Dendritic cell treated with granulocyte-macrophage colony-stimulating factor and Interleukin-4, amounts not matched to agents 40 ng/mL and 50 ng/mL, for 4 days (primary cell): ENCODE data around the gene GPR160.
A peak's percentile ranks its signal among the peaks of the same experiment; 100 is the strongest.

Experiments
- H3K27ac Mint-ChIP-seq: one replicate; pipeline ENCODE4 v1.8.0; 2022; ENCODE audit warnings: mild to moderate bottlenecking, mixed read lengths
- H3K27me3 Mint-ChIP-seq: one replicate; pipeline ENCODE4 v1.8.0; 2022; ENCODE audit warnings: mild to moderate bottlenecking, mixed read lengths
- H3K36me3 Mint-ChIP-seq: one replicate; pipeline ENCODE4 v1.8.0; 2022; ENCODE audit warnings: low read depth, mixed read lengths
- H3K4me1 Mint-ChIP-seq: one replicate; pipeline ENCODE4 v1.8.0; 2022; ENCODE audit warnings: low read depth, mixed read lengths
- H3K4me3 Mint-ChIP-seq: one replicate; pipeline ENCODE4 v1.8.0; 2022; ENCODE audit warnings: mild to moderate bottlenecking, moderate library complexity, mixed read lengths
- H3K9me3 Mint-ChIP-seq: one replicate; pipeline ENCODE4 v1.8.0; 2022; ENCODE audit warnings: mixed read lengths
- intact Hi-C: fragments of 100-400 bp; cut with micrococcal nuclease; formaldehyde crosslinking; loops from one replicate; pipeline ENCODE4 v1.15.0; 2022

GPR160 gene

DNA sequence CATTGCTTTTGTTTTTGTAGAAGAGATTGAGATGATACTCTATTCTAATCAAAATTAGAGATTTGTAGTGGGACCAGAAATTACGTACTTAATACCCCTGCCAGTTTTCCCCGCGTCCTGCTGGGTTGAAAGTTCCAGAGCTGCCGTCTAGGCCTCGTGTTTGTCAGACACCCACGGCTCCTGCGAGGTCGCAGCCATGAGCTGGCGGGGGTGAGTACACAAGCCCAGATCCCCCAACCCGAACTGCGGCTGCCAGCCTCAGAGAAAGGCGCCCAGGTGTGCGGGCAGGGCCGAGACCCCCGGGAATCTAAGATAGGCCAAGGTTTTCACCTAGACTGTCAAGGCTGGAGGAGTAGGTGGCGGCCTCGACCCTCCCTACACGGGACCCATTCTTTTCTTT lies 26.3 kb downstream of the GPR160 start:
- intact Hi-C loops = no loop called here
- no peaks in the 10 kb centered on the region for H3K4me1 Mint-ChIP-seq
- H3K27ac Mint-ChIP-seq = no peak overlapping the region
- no peak overlapping the region for H3K4me3 Mint-ChIP-seq
- no peaks in the 10 kb centered on the region for H3K27me3 Mint-ChIP-seq
- peaks cover 10% of the 10 kb centered on the region for H3K9me3 Mint-ChIP-seq
- peaks cover 32% of the 10 kb centered on the region for H3K36me3 Mint-ChIP-seq

DNA sequence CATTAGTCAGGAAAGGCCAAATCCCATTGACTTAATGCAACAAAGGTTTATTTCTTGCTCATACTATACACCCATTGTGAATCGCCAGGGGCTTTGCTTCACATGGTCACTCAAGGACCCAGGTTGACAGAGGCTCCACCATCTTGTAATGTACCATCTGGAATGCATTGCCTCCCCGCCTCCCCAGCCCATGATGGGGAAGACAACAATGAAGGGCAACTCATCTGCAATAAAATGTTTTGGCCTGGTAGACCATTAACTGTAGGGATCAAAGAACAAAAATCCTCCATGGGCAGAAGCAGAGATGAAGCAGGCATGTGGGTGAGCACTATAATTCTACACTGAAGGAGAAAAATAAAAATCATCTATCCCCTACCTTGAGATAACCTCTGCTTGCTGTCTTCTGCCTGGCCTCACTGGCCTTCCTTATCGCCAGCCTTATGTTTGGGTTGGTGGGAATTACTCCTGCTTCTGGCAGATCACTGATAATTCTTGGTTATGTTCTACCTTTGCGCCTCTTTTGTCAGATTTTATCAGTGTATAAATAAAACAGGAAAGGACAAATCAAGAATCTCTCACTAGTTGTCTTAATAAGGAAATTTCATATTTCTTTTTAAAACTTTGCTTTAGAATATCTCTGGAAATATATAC lies 37.8 kb downstream of the GPR160 start:
- Mint-ChIP-seq H3K27me3 (no peaks in the 10 kb centered on the region), H3K9me3 (peaks cover 19% of the 10 kb centered on the region), H3K27ac (no peak overlapping the region), H3K36me3 (peaks cover 40% of the 10 kb centered on the region), H3K4me1 (no peaks in the 10 kb centered on the region), H3K4me3 (no peak overlapping the region)
- intact Hi-C loops = no loop called here

DNA sequence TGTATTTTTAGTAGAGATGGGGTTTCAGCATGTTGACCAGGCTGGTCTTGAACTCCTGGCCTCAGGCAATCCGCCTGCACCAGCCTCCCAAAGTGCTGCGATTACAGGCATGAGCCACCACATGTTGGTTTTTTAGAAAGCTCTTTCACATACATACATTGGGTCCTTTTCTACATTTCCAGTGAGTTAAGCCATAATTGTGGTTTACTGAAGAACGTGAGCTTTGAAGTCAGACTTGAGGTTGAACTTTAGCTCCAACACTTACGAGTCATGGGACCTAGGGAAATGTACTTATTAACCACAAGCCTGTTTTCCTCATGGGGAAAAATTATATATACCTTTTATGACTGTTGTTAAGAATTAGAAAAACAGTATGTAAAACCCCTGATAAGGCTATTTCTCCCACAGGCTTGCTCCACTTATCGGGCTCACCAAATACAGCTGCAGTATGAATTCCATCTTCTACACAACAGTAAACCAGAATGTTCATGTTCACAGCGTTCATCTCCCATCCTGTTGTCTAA lies 39.0 kb downstream of the GPR160 start:
- Mint-ChIP-seq H3K4me1 (no peaks in the 10 kb centered on the region), H3K36me3 (peaks cover 42% of the 10 kb centered on the region), H3K4me3 (no peak overlapping the region), H3K9me3 (peaks cover 9% of the 10 kb centered on the region), H3K27me3 (no peaks in the 10 kb centered on the region), H3K27ac (no peak overlapping the region)
- intact Hi-C loops = no loop called here

DNA sequence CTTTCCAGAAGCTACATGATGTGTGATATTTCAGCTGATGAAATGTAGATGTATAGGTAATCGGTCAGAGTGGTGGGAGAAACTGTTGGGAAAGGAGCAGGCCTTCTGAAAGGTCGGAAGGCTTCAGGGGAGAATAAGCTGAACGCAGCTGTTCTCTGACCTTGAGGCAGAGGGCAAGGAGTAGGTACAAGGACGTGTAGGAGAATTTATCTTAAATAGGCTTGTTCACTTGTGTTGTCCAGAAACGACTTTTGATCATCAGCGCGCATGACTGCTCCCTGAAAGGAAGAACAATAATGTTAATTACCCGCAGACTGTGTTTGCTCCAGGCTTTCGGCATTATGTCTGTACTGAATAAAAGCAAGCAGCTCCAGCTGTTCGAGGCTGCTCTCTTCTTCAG lies 39.6 kb downstream of the GPR160 start:
- H3K27ac Mint-ChIP-seq = no peak overlapping the region
- peaks cover 4% of the 10 kb centered on the region for H3K9me3 Mint-ChIP-seq
- no peak overlapping the region for H3K4me3 Mint-ChIP-seq
- H3K27me3 Mint-ChIP-seq = no peaks in the 10 kb centered on the region
- intact Hi-C loops = no loop called here
- peaks cover 44% of the 10 kb centered on the region for H3K36me3 Mint-ChIP-seq
- no peaks in the 10 kb centered on the region for H3K4me1 Mint-ChIP-seq

DNA sequence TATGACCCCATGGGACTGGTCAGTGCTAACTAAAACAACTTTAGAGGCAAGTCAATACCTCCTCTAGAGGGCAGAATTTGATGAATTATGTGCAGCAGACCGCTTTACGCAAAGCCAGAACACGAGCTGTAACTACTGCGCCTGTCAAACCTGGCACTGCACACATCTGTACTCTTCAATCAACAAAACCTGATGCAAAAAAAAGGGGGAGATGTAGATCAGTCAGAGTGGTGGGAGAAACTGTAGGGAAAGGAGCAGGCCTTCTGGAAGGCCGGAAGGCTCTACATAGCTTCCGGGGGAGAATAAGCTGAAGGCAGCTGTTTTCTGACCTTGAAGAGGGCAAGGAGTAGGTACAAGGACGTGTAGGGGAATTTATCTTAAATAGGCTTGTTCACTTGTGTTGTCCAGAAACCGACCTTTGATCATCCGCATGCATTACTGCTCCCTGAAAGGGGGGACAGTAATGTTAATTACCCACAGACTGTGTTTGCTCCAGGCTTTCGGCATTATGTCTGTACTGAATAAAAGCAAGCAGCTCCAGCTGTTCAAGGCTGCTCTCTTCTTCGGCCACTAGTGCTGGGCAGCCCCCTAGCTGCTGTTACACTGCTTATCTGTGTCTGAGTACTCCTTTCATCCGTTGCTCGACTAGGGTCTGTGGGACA lies 41.0 kb downstream of the GPR160 start:
- Mint-ChIP-seq H3K27me3 (no peaks in the 10 kb centered on the region), H3K9me3 (no peaks in the 10 kb centered on the region), H3K4me3 (no peak overlapping the region), H3K27ac (peak overlapping the region; percentile 18), H3K4me1 (no peaks in the 10 kb centered on the region), H3K36me3 (peaks cover 51% of the 10 kb centered on the region)
- intact Hi-C loops = no loop called here

DNA sequence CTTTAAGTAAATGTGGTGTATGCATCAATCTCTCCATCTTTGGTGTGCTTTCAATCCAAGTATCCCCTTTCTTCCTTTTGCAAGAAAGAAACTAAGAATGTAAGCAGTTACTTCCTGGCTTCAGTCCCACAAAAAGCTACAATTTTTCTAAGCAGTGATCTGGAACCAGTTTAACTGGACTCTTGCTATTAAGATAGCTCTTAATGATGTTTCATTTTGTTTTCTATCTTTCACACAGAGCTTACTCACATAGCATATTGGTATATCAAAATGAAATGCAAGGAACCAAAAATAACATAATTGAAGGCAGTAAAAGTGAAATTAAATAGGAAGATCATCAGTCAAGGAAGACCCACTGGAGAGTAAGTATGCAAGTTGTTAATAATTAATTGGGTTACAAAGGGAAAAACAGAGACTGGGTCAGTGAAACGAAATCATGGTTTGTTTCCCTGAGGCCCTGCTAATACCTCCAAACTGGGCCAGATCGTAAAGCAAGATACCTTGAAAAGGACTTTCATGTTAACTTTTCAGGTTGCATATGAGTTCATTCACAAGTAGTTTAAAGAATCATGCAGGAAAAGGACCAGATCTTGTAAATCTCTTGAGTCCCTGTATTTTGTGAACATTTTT lies 41.9 kb downstream of the GPR160 start:
- H3K9me3 Mint-ChIP-seq = no peaks in the 10 kb centered on the region
- H3K36me3 Mint-ChIP-seq = peaks cover 47% of the 10 kb centered on the region
- H3K4me1 Mint-ChIP-seq = no peaks in the 10 kb centered on the region
- H3K27me3 Mint-ChIP-seq = no peaks in the 10 kb centered on the region
- H3K27ac Mint-ChIP-seq = no peak overlapping the region
- intact Hi-C loops = no loop called here
- H3K4me3 Mint-ChIP-seq = no peak overlapping the region

DNA sequence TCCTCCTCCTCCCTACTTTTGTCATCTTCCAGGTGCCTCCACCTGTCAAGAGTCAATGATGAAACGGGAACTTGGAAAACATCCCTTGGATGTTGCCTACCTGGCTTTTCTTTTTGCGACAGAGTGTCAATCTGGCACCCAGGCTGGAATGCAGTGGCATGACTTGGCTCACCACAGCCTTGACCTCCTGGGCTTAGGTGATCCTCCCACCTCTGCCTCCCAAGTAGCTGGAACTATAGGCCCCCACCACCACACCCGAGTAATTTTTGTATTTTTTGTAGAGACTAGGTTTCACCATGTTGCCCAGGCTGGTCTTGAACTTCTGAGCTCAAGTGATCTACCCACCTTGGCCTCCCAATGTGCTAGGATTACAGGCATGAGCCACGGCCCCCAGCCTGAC lies 42.8 kb downstream of the GPR160 start:
- no peaks in the 10 kb centered on the region for H3K9me3 Mint-ChIP-seq
- H3K27me3 Mint-ChIP-seq = no peaks in the 10 kb centered on the region
- H3K4me1 Mint-ChIP-seq = no peaks in the 10 kb centered on the region
- H3K36me3 Mint-ChIP-seq = peaks cover 49% of the 10 kb centered on the region
- H3K4me3 Mint-ChIP-seq = no peak overlapping the region
- H3K27ac Mint-ChIP-seq = no peak overlapping the region
- intact Hi-C loops = no loop called here

DNA sequence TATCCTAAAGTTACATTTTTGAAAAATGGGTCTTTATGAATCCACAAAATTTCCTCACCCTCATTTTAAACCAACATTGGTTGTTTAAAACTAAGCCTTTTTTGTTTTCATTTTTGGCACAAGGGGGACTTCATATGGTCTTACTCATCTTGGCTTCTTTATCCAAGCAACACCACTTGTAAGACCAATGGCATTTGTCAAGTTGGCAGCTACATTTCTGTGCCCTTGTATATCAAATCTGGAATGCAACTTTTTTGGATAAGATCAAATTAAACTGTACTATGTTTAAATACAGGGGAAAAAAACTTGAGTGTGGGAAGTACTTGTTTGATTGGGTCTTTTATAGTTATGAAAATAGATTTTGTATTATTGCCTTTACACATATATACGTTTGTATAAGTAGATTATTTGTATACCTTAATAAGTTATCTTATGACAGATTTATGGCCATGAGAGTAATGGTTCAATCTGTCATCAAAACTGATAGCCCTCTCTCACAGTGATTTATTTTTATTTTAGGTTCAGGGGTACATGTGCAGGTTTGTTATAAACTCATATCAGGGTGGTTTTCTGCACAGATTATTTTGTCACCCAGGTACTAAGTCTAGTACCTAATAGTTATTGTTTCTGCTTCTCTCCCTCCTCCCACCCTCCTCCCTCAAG lies 43.4 kb downstream of the GPR160 start:
- no peaks in the 10 kb centered on the region for H3K27me3 Mint-ChIP-seq
- H3K9me3 Mint-ChIP-seq = no peaks in the 10 kb centered on the region

DNA sequence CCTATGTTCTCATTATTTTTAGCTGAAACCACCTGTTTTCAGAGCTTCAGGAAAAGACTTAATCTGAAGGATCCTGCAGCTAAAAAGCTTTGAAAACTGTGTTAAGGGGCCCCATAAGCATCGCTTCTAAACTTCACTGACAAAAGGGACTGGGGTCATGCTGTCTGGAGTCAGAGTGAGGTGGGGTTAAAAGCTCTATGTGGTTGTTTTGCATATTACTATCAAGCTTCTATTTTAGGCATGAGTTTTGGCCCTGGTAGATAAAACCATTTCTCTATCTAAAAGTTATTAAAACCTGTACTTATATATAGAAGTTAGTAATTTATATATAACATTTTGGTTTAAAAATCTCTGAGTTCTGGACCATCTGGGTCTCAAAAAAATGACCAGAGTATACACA lies 45.5 kb downstream of the GPR160 start:
- Mint-ChIP-seq H3K27ac (no peak overlapping the region), H3K27me3 (no peaks in the 10 kb centered on the region), H3K9me3 (no peaks in the 10 kb centered on the region), H3K36me3 (peaks cover 52% of the 10 kb centered on the region), H3K4me3 (no peak overlapping the region), H3K4me1 (no peaks in the 10 kb centered on the region)
- intact Hi-C loops = no loop called here

More for the DNA sequence above, 43.4 kb downstream of the GPR160 start:
- no peaks in the 10 kb centered on the region for H3K4me1 Mint-ChIP-seq
- H3K27ac Mint-ChIP-seq = no peak overlapping the region
- no peak overlapping the region for H3K4me3 Mint-ChIP-seq
- intact Hi-C loops = no loop called here
- H3K36me3 Mint-ChIP-seq = peaks cover 55% of the 10 kb centered on the region

DNA sequence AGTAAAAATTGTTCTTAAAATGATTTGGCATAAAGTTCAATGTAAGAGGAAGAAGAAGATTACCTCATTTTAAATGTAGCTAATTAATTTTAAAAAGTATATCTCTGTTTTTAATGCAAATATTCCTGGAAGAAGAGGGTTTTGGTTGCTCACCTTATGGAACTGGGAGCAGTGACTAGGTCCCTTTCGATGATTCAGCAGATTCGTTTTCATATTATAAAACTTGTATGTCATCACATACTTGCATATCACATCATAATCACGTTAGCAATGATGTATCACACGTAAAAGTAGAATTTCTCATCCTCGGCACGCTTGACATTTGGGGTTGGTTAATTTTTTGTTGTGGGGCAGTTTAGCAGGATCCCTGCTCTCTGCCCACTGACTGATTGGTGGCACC lies 47.6 kb downstream of the GPR160 start:
- H3K4me3 Mint-ChIP-seq = no peak overlapping the region
- no peaks in the 10 kb centered on the region for H3K9me3 Mint-ChIP-seq
- no peaks in the 10 kb centered on the region for H3K27me3 Mint-ChIP-seq
- peaks cover 49% of the 10 kb centered on the region for H3K36me3 Mint-ChIP-seq
- intact Hi-C loops = no loop called here
- H3K4me1 Mint-ChIP-seq = no peaks in the 10 kb centered on the region
- H3K27ac Mint-ChIP-seq = no peak overlapping the region

DNA sequence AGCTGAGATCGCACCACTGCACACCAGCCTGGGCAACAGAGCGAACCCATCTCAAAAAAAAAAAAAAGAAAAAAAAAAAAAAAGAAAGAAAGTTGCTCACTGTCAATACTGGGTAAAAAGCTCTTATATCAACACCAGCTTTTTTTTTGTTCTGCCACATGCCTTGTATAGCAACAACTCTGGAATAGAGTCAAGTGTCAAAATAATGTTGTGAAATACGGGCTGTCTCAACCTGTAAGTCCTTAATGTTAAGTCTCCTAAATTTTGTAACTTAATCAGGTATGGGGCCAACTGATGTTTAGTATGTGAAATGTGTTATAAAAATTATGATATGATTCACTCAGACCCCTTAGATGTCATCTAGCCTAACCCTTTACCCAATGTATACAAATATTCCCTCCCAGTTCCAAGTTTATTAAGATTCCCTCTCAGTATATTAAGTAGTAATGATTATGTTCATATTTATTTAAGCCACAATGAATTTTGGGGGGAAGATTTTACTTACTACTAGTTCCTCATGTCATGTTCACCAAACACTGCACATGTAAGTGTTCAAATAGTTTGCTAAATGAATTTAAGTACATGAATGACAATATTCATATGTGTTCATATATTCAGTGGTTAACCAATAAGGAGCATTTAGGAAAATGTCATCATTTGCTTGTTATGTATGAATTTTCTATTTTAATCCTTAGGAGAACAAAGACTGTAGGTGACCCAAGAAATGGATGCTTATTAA lies 52.2 kb downstream of the GPR160 start:
- Mint-ChIP-seq H3K27ac (no peak overlapping the region), H3K4me1 (no peaks in the 10 kb centered on the region), H3K4me3 (no peak overlapping the region), H3K36me3 (peaks cover 39% of the 10 kb centered on the region), H3K9me3 (no peaks in the 10 kb centered on the region), H3K27me3 (no peaks in the 10 kb centered on the region)
- intact Hi-C loops = loop anchor here (10.0 kb wide), 2 partner anchors 105 to 225 kb away; partner anchors contain the start of gene LRRC31

DNA sequence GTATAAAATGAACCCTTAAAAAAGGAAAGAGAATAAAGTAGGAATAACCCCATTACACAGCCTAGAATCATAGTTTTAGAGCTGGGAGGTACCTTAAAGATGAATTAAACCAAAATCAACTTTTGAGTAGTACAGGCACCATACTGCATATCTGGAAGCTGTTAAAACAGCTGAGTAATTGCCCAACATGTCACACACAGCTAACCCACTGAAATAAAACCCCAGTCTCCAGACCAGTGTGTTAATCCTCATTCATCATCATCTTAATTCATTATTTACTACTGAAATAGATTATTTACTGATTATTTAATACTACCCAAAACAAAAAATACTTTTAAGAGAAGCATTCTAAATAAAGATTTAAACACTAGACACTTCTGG lies 52.8 kb downstream of the GPR160 start:
- H3K4me1 Mint-ChIP-seq = no peaks in the 10 kb centered on the region
- H3K27me3 Mint-ChIP-seq = no peaks in the 10 kb centered on the region
- no peaks in the 10 kb centered on the region for H3K9me3 Mint-ChIP-seq
- H3K27ac Mint-ChIP-seq = no peak overlapping the region
- H3K36me3 Mint-ChIP-seq = peaks cover 41% of the 10 kb centered on the region
- H3K4me3 Mint-ChIP-seq = no peak overlapping the region
- intact Hi-C loops = loop anchor here (10.0 kb wide), 2 partner anchors 106 to 226 kb away; partner anchors contain the start of gene LRRC31

DNA sequence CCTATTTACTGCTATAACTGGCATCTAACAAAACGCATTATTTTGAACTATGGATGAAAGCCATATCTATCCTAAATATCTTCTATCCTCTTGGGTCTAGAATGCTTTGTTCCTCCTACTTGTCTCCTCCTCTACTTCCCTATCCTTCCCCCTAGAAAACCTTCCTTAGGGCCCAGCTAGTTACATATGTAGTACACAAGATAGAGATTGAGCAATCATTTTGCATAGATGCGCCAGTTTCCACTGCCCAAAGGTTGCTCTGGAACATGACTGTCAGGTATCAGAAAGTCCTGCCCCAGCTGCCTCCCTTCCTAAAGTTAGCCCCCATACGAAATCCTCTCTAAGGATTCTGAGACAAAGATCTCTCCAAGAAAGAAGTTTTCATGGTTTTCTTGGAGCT lies 55.1 kb downstream of the GPR160 start:
- peaks cover 45% of the 10 kb centered on the region for H3K36me3 Mint-ChIP-seq
- H3K27me3 Mint-ChIP-seq = no peaks in the 10 kb centered on the region
- intact Hi-C loops = loop anchor here (10.0 kb wide), 2 partner anchors 108 to 228 kb away; partner anchors contain the start of gene LRRC31
- H3K27ac Mint-ChIP-seq = no peak overlapping the region
- H3K4me1 Mint-ChIP-seq = no peaks in the 10 kb centered on the region
- H3K4me3 Mint-ChIP-seq = no peak overlapping the region
- no peaks in the 10 kb centered on the region for H3K9me3 Mint-ChIP-seq
